Activated CD4-positive, alpha-beta T cell treated with anti-CD3 and anti-CD28 coated beads for 4 hours (primary cell): ENCODE data around the gene SPATA6L.
"Not testable (repeated sequence)": the region's sequence is repeated elsewhere in the genome, so short reads cannot be mapped to it uniquely, and the experiment has no call there.

Experiments
- DNase-seq, 2 donors: peaks; one replicate each; pipeline ENCODE4 v3.0.0-alpha.2; 2020

SPATA6L gene

GRCh38 chr9:4622016-4622415 is 44.3 kb downstream of the SPATA6L start:
- no peak for DNase-seq

- no peak for DNase-seq
Observed at GRCh38 chr9:4620881-4621555, 45.3 kb downstream of the SPATA6L start.

GRCh38 chr9:4620057-4620765 is 46.1 kb downstream of the SPATA6L start:
- DNase-seq, result no peak

- no peak for DNase-seq
Observed at GRCh38 chr9:4618700-4619099, 47.6 kb downstream of the SPATA6L start.

- no peak for DNase-seq
Observed at GRCh38 chr9:4617752-4618151, 48.5 kb downstream of the SPATA6L start.

- DNase-seq, result no peak
Observed at GRCh38 chr9:4615778-4616177, 50.5 kb downstream of the SPATA6L start.

GRCh38 chr9:4615251-4615650 is 51.0 kb downstream of the SPATA6L start:
- no peak for DNase-seq

GRCh38 chr9:4614627-4615026 is 51.7 kb downstream of the SPATA6L start:
- DNase-seq, result no peak

GRCh38 chr9:4606033-4606432 is 60.2 kb downstream of the SPATA6L start:
- not testable (repeated sequence) for DNase-seq

- DNase-seq, result peak; percentile 47 to 78
Observed at GRCh38 chr9:4604678-4605095, 61.6 kb downstream of the SPATA6L start.

- no peak for DNase-seq
Observed at GRCh38 chr9:4603830-4604229, 62.5 kb downstream of the SPATA6L start.

GRCh38 chr9:4600368-4600767 is 65.9 kb downstream of the SPATA6L start:
- no peak for DNase-seq

GRCh38 chr9:4596165-4596922 is 69.9 kb downstream of the SPATA6L start:
- DNase-seq, result peak; percentile 29 to 34

- no peak for DNase-seq
Observed at GRCh38 chr9:4594994-4595393, 71.3 kb downstream of the SPATA6L start.

GRCh38 chr9:4594545-4594944 is 71.7 kb downstream of the SPATA6L start:
- no peak for DNase-seq

GRCh38 chr9:4592886-4593285 is 73.4 kb downstream of the SPATA6L start:
- DNase-seq, result no peak

- DNase-seq, result no peak
Observed at GRCh38 chr9:4592295-4592694, 74.0 kb downstream of the SPATA6L start.

- no peak for DNase-seq
Observed at GRCh38 chr9:4591123-4591500, 75.2 kb downstream of the SPATA6L start.

- no peak for DNase-seq
Observed at GRCh38 chr9:4590430-4591122, 75.7 kb downstream of the SPATA6L start.

GRCh38 chr9:4588721-4589120 is 77.6 kb downstream of the SPATA6L start:
- no peak for DNase-seq

GRCh38 chr9:4585135-4585534 is 81.1 kb downstream of the SPATA6L start:
- no peak for DNase-seq

- DNase-seq, result no peak
Observed at GRCh38 chr9:4584636-4585035, 81.6 kb downstream of the SPATA6L start.

- DNase-seq, result no peak
Observed at GRCh38 chr9:4583001-4583400, 83.3 kb downstream of the SPATA6L start.
